GM19395 (cell line): ENCODE results near the gene CHAC1.

ENCODE experiments used
- ATAC-seq: cut with Tn5 transposase; IDR thresholded peaks from one replicate; pipeline ENCODE4 v1.9.1; 2021; ENCODE audit warnings: mild to moderate bottlenecking, moderate library complexity; ENCODE audit not compliant: unreplicated experiment

The CHAC1 gene

GRCh38 chr15:40982855-40983254 is 29.6 kb downstream of the CHAC1 start:
- ATAC-seq, result no peak

GRCh38 chr15:40984406-40984805 is 31.1 kb downstream of the CHAC1 start:
- ATAC-seq, result no peak

GRCh38 chr15:40984964-40985363 is 31.7 kb downstream of the CHAC1 start:
- no peak for ATAC-seq

- ATAC-seq, result no peak
These were observed 32.5 kb downstream of the CHAC1 start for GRCh38 chr15:40985541-40986330.

GRCh38 chr15:40986820-40987219 is 33.5 kb downstream of the CHAC1 start:
- no peak for ATAC-seq

GRCh38 chr15:40988156-40988555 is 34.9 kb downstream of the CHAC1 start:
- no peak for ATAC-seq

- no peak for ATAC-seq
These were observed 36.8 kb downstream of the CHAC1 start for GRCh38 chr15:40990080-40990479.

GRCh38 chr15:40990789-40991188 is 37.5 kb downstream of the CHAC1 start:
- no peak for ATAC-seq

GRCh38 chr15:40991355-40991754 is 38.1 kb downstream of the CHAC1 start:
- no peak for ATAC-seq

- ATAC-seq, result no peak
These were observed 39.0 kb downstream of the CHAC1 start for GRCh38 chr15:40992241-40992741.

GRCh38 chr15:40992825-40993224 is 39.6 kb downstream of the CHAC1 start:
- ATAC-seq, result no peak

GRCh38 chr15:40995656-40996055 is 42.4 kb downstream of the CHAC1 start:
- ATAC-seq, result no peak

GRCh38 chr15:40999190-40999589 is 45.9 kb downstream of the CHAC1 start:
- ATAC-seq, result no peak

GRCh38 chr15:41001524-41002214 is 48.4 kb downstream of the CHAC1 start:
- ATAC-seq, result no peak

- no peak for ATAC-seq
These were observed 51.2 kb downstream of the CHAC1 start for GRCh38 chr15:41004490-41004889.
